Hepatocyte (in vitro differentiated cells): Measurements from ENCODE around the gene LCLAT1. TPM values are rescaled to one million over a fixed set of nuclear protein-coding genes. Genes with fewer than 3 reads are reported as not detected.

Source experiments
- DNase-seq: peaks from one replicate; pipeline ENCODE4 v3.0.0-alpha.2; 2016; ENCODE audit warnings: low spot score
- H2AFZ ChIP-seq: fragments of 200-600 bp; sonication (generic); 2 replicates; pipeline ENCODE4 v1.6.0; 2016; ENCODE audit warnings: antibody characterized with exemption, mild to moderate bottlenecking
- H3K27ac ChIP-seq: fragments of 200-600 bp; sonication (generic); 2 replicates; pipeline ENCODE4 v1.5.1; 2016; ENCODE audit warnings: mild to moderate bottlenecking
- H3K27me3 ChIP-seq: fragments of 200-600 bp; sonication (generic); 2 replicates; pipeline ENCODE4 v1.6.1; 2016
- H3K36me3 ChIP-seq: fragments of 200-600 bp; sonication (generic); replicated peaks from 2 replicates; pipeline ENCODE4 v1.5.1; 2016; ENCODE audit warnings: low read depth; ENCODE audit not compliant: insufficient read depth
- H3K4me1 ChIP-seq: fragments of 200-600 bp; sonication (generic); 2 replicates; pipeline ENCODE4 v1.5.1; 2016; ENCODE audit warnings: mild to moderate bottlenecking, moderate library complexity; ENCODE audit not compliant: insufficient read depth
- H3K4me2 ChIP-seq: fragments of 200-600 bp; sonication (generic); 2 replicates; pipeline ENCODE4 v1.6.0; 2016
- H3K4me3 ChIP-seq: fragments of 200-600 bp; sonication (generic); 2 replicates; pipeline ENCODE4 v1.5.1; 2016; ENCODE audit warnings: mild to moderate bottlenecking
- H3K79me2 ChIP-seq: fragments of 200-600 bp; sonication (generic); 2 replicates; pipeline ENCODE4 v1.6.0; 2017; ENCODE audit warnings: mild to moderate bottlenecking
- H3K9me2 ChIP-seq: fragments of 200-600 bp; sonication (generic); replicated peaks from 2 replicates; pipeline ENCODE4 v1.6.0; 2017; ENCODE audit warnings: mild to moderate bottlenecking; ENCODE audit not compliant: insufficient read depth
- H3K9me3 ChIP-seq: fragments of 200-600 bp; sonication (generic); 2 replicates; pipeline ENCODE4 v1.5.1; 2016; ENCODE audit warnings: low read depth, mild to moderate bottlenecking
- H4K20me1 ChIP-seq: fragments of 200-600 bp; sonication (generic); 2 replicates; pipeline ENCODE4 v1.6.0; 2016; ENCODE audit warnings: mild to moderate bottlenecking; ENCODE audit not compliant: insufficient read depth, poor library complexity, severe bottlenecking
- EZH2 ChIP-seq: fragments of 200-600 bp; sonication (generic); IDR thresholded peaks from 2 replicates; pipeline ENCODE4 v1.6.1; 2016; ENCODE audit warnings: antibody characterized with exemption, mild to moderate bottlenecking, borderline replicate concordance
- EZH2phosphoT487 ChIP-seq: fragments of 200-600 bp; sonication (generic); IDR thresholded peaks from one replicate; pipeline ENCODE4 v1.6.1; 2018; ENCODE audit warnings: antibody characterized with exemption, mild to moderate bottlenecking, low read depth, moderate library complexity; ENCODE audit not compliant: unreplicated experiment, severe bottlenecking
- WGBS: methylation state at CpG from one replicate; pipeline ENCODE4 v1.1.6; 2016; ENCODE audit warnings: low lambda C conversion rate; ENCODE audit errors: missing lambda C conversion rate; 5-methylcytosine and 5-hydroxymethylcytosine counted together
- polyA plus RNA-seq: library from polyadenylated mRNA; unstranded; fragments of >200 nt; fragmentation: Nextera tagmentation; extraction: Ambion mirVana; gene quantifications from 2 replicates; pipeline ENCODE4 v1.2.1, GENCODE V29; 2016
- total RNA-seq: library from RNA; depleted of rRNA; stranded (reverse); fragments of >200 nt; gene quantifications from 2 replicates; pipeline ENCODE4 v1.2.3, GENCODE V29; 2014
- TF ChIP-seq, protein P1 (sequence below): fragments of 200-600 bp; sonication (generic); IDR thresholded peaks from 2 replicates; pipeline ENCODE4 v1.5.1; 2016; ENCODE audit warnings: antibody characterized with exemption, mild to moderate bottlenecking; ENCODE audit not compliant: poor library complexity

The LCLAT1 gene
- total and polyA plus RNA-seq, 2 experiments from 2014 or later: 10.1 to 15.4 TPM

DNA sequence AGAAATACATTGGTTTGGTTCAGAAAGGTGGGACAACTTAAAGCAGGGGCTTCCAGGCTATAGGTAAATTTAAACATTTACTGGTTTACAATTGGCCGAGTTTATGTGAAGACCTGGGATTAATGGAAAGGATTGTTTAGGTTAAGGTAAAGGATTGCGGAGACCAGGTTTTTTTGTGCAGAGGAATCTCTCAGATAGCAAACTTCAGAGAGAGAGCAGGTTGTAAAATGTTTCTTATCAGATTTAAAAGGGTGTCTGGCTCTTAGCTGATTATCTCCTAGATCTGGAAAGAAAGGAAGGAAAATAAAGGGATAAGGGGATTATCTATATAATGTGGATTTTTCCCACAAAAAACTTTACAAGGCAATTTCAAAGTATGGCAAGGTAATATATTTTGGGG lies 101.3 kb downstream of the LCLAT1 start:
- Histone ChIP-seq H3K4me1 (peaks cover 24% of the 10 kb centered on the region), H3K4me2 (peak overlapping the region; percentile 2), H3K4me3 (no peak overlapping the region), H3K9me3 (no peaks in the 10 kb centered on the region), H3K27me3 (no peaks in the 10 kb centered on the region), H3K36me3 (no peaks in the 10 kb centered on the region), H3K79me2 (no peaks in the 10 kb centered on the region), H3K27ac (peak overlapping the region; percentile 27), H3K9me2 (no peaks in the 10 kb centered on the region), H4K20me1 (no peaks in the 10 kb centered on the region), H2AFZ (no peak overlapping the region)
- DNase-seq: no peak
- WGBS: 22% methylated on average over 2 of the region's 2 CpGs
- TF ChIP-seq EZH2: no peak
- no peak for TF ChIP-seq EZH2phosphoT487
- TF ChIP-seq, protein P1, sequence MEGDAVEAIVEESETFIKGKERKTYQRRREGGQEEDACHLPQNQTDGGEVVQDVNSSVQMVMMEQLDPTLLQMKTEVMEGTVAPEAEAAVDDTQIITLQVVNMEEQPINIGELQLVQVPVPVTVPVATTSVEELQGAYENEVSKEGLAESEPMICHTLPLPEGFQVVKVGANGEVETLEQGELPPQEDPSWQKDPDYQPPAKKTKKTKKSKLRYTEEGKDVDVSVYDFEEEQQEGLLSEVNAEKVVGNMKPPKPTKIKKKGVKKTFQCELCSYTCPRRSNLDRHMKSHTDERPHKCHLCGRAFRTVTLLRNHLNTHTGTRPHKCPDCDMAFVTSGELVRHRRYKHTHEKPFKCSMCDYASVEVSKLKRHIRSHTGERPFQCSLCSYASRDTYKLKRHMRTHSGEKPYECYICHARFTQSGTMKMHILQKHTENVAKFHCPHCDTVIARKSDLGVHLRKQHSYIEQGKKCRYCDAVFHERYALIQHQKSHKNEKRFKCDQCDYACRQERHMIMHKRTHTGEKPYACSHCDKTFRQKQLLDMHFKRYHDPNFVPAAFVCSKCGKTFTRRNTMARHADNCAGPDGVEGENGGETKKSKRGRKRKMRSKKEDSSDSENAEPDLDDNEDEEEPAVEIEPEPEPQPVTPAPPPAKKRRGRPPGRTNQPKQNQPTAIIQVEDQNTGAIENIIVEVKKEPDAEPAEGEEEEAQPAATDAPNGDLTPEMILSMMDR: no peak

DNA sequence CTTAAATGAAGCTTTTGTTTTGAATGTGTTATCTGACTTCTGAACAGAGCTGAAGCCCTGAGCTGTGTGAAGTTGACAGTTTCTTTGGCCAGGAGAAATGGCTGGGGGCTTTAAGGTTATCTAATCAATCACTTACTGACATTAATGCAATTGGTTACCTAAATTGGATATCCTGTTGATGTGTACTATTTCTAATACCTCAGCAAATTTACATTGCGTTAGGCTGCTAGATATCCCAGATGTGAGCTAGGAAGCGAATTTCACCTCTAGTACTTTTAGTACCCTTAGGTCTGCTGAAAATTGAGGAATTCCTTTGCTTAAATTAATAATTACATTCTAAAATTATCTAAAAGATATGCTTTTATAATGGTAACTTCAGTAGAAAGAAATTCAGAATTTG lies 102.0 kb downstream of the LCLAT1 start:
- Histone ChIP-seq H4K20me1 (no peaks in the 10 kb centered on the region), H3K9me2 (no peaks in the 10 kb centered on the region), H3K4me1 (peaks cover 21% of the 10 kb centered on the region), H2AFZ (no peak overlapping the region), H3K27ac (no peak overlapping the region), H3K27me3 (no peaks in the 10 kb centered on the region), H3K4me3 (no peak overlapping the region), H3K4me2 (no peak overlapping the region), H3K9me3 (no peaks in the 10 kb centered on the region), H3K36me3 (no peaks in the 10 kb centered on the region), H3K79me2 (no peaks in the 10 kb centered on the region)
- TF ChIP-seq, protein P1: no peak
- TF ChIP-seq EZH2phosphoT487 (no peak), EZH2 (no peak)
- WGBS: 45% methylated on average over 2 of the region's 2 CpGs
- no peak for DNase-seq

DNA sequence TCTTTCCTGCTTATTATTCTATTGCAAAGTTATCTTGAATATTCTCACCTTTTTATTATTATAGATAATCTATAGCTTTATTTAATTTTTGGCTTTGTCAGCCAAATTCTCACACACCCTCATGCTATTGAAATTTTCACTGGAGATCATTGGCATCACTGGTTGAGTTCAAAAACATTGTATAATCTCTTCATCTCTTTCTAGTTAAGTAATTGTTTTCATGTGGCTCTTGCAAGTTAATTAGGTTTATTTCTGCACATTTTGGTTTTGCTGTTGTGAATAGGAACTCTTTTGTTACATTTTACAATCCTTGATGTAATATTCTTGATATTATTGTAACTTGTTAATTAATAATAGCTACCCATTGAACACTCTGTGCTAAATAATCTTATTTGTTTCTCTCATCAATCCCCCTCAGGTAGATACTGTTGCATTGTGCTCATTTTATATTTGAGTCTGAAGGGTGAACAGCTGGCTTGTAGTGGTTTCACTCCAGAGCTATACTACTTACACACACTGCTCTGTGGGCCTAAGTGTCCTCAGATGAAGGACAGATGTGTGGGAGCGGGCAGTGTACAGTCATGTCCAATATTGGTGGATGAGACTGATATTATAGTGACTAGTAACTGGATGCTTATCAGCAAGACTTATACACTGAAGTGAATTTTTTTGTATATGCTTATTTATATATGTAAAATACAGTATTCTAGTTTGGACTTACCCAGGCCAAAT lies 112.7 kb downstream of the LCLAT1 start:
- TF ChIP-seq EZH2 (no peak), EZH2phosphoT487 (no peak)
- TF ChIP-seq, protein P1: no peak
- Histone ChIP-seq H3K4me3 (no peak overlapping the region), H3K4me2 (no peak overlapping the region), H3K79me2 (peaks cover 2% of the 10 kb centered on the region), H3K9me3 (no peaks in the 10 kb centered on the region), H3K9me2 (no peaks in the 10 kb centered on the region), H4K20me1 (no peaks in the 10 kb centered on the region), H3K27me3 (no peaks in the 10 kb centered on the region), H3K4me1 (no peaks in the 10 kb centered on the region), H2AFZ (no peak overlapping the region), H3K36me3 (no peaks in the 10 kb centered on the region), H3K27ac (no peak overlapping the region)
- WGBS: 88% methylated on average over 1 of the region's 1 CpG
- no peak for DNase-seq
